ENCODE data around the gene KIAA1958.
"Not testable (repeated sequence)": the region's sequence is repeated elsewhere in the genome, so short reads cannot be mapped to it uniquely, and the experiment has no call there.

KIAA1958 gene

DNA sequence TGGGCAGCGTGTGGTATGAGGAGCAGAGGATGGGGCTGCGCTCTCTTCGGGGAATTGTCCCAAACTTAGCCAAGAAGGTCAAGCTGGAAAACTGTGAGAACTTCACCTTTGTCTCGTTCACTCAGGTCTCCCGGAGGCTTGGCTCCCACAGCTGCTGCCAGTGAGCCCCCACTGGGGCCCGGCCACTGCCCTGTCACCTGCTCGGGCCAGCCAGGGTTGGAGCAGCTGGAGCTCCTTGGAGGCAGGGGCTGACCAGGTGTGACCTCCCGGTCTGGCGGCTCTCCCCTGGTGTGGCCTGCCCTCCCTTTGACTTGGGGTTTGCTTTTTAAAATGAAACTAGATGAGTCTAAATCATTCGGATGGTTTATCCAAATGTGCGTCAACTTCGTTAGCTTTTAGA is 173.3 kb downstream of the KIAA1958 start:
- no peaks in the 10 kb centered on the region for H4K20me1 ChIP-seq
- no peak overlapping the region for H3K9ac ChIP-seq

DNA sequence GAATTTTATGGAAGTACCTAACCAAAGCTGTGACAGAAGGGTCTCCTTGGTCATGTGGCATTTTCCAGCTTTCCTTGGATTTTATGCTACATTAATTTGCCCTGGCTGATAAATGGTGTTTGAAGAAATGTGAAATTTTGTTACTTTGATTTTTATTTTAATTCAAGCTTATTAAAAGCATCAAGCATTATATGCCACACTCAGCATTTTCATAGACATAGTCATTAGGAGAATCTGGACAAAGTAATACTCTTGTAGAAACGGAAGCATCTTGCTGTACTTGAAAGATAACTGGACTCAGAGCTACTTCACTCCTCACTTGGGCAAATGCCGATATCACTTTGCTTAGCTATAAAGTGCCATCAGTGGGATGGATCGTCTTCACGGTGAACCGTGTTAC is 177.1 kb downstream of the KIAA1958 start:
- Histone ChIP-seq H3K4me1 (no peaks in the 10 kb centered on the region), H3K9ac (no peak overlapping the region), H3K36me3 (peaks cover 26% of the 10 kb centered on the region), H3K4me3 (no peak overlapping the region), H3K27ac (no peak overlapping the region), H3K9me3 (no peaks in the 10 kb centered on the region), H3K4me2 (no peak overlapping the region), H3K27me3 (no peaks in the 10 kb centered on the region), H4K20me1 (no peaks in the 10 kb centered on the region)
- TF ChIP-seq Cebpa-rat (IDR thresholded peaks at IDR 0.05), result no peak

More for the DNA sequence above, 173.3 kb downstream of the KIAA1958 start:
- Histone ChIP-seq H3K4me3 (no peak overlapping the region), H3K4me2 (no peak overlapping the region), H3K9me3 (no peaks in the 10 kb centered on the region), H3K4me1 (no peaks in the 10 kb centered on the region), H3K36me3 (peaks cover 26% of the 10 kb centered on the region), H3K27me3 (no peaks in the 10 kb centered on the region), H3K27ac (no peak overlapping the region)
- no peak for TF ChIP-seq Cebpa-rat (IDR thresholded peaks at IDR 0.05)

DNA sequence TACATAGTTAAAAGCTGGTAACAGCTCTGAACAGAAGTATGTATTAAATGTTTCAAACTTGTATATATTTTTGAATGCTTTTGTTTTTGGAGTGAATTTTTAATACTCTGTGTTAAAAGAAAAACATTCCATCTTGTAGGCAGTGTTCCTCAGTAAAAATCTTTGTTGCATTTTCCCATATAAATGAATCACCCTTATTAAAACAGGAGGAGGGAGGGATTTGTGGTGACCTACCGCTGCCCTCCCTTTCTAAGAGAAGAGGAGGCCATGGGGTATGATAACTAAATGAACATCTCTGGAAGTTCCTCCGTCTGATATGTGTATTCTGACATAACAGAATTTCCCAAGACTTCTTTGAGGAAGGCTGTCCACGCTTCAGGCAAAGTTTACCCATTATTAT is 177.9 kb downstream of the KIAA1958 start:
- no peaks in the 10 kb centered on the region for H3K9me3 ChIP-seq
- no peak overlapping the region for H3K9ac ChIP-seq
- TF ChIP-seq Cebpa-rat (IDR thresholded peaks at IDR 0.05), result no peak

DNA sequence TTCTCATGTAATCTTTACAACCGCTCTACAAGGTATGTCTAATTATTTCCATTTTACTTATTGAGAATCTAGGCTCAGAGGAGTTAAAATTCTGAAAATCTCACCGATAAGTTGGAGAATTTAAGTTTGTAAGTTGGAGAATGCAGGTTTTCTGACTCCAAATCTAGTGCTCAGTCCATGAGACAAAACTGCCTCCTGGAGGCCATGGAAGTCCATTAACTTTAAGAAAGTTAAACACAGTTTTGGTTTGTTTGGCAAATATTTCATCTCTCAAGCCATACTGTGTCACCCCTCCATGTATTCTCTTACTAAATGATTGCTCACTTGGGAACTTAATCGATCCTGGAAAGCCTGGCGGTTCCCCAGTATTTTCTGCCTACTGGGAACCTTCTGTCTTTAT is 178.7 kb downstream of the KIAA1958 start:
- Histone ChIP-seq H3K9ac (no peak overlapping the region), H3K27me3 (no peaks in the 10 kb centered on the region), H3K36me3 (peaks cover 11% of the 10 kb centered on the region), H4K20me1 (no peaks in the 10 kb centered on the region), H3K4me2 (no peak overlapping the region), H3K9me3 (no peaks in the 10 kb centered on the region), H3K4me1 (no peaks in the 10 kb centered on the region), H3K4me3 (no peak overlapping the region), H3K27ac (no peak overlapping the region)
- TF ChIP-seq Cebpa-rat (IDR thresholded peaks at IDR 0.05), result no peak

More for the DNA sequence above, 177.9 kb downstream of the KIAA1958 start:
- Histone ChIP-seq H3K4me1 (no peaks in the 10 kb centered on the region), H3K36me3 (peaks cover 19% of the 10 kb centered on the region), H3K4me3 (no peak overlapping the region), H3K27me3 (no peaks in the 10 kb centered on the region), H4K20me1 (no peaks in the 10 kb centered on the region), H3K27ac (no peak overlapping the region), H3K4me2 (no peak overlapping the region)

DNA sequence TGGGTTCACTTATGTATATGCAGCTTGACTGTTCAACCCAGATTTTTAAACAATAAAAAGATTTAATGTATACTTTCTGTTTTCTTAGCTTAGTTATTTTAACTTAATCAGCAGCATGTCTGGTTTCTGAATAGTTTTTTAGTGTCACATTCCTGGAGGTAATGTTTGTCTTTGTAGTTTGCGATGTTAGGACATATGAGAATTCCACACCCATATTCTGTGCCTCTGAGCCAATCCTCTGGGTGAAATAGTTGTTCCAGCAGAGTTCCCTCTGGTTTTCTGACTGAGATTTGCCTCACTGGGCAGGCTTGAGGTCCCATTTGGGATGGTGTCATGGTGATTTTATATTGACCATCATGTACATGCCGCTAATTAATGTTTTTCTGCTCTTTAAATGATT is 182.7 kb downstream of the KIAA1958 start:
- no peaks in the 10 kb centered on the region for H3K4me1 ChIP-seq
- H3K27me3 ChIP-seq, result no peaks in the 10 kb centered on the region
- no peak overlapping the region for H3K4me2 ChIP-seq
- no peak for TF ChIP-seq Cebpa-rat (IDR thresholded peaks at IDR 0.05)
- H3K27ac ChIP-seq, result no peak overlapping the region
- H3K36me3 ChIP-seq, result no peaks in the 10 kb centered on the region
- H3K9ac ChIP-seq, result no peak overlapping the region
- no peak overlapping the region for H3K4me3 ChIP-seq
- 0 out of 2 replicates have a peak, but pooled peaks cover 4% of the 10 kb centered on the region for H3K9me3 ChIP-seq
- no peaks in the 10 kb centered on the region for H4K20me1 ChIP-seq

DNA sequence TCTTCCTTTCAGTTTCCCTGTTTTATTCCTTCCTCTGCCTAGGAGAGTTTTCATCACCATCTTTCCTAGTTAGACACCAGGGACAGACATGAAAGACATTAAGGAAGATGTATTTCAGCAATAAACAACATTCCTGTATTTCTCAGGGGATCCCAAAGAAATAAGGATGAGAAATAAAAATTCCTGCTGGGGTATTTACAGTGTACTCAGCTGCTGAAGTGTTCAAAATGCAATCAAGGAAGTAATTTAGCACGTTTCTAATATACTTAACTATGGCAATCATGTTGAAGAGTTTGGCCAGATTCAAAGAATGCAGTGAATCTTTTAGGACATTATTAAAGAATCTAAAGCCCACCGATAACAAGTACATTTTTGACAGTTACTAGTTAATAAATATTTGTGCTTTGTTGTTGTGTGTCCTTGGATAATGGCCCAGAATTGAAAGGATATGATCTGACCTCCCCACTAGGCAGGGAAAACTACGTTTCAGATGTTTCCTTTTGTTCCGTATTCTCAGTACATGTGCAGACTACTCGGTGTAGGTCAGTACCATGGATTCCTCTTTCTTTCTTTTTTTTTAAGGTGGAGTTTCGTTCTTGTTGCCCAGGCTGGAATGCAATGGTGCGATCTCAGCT is 184.5 kb downstream of the KIAA1958 start:
- no peak overlapping the region for H3K4me3 ChIP-seq
- no peaks in the 10 kb centered on the region for H3K36me3 ChIP-seq
- H4K20me1 ChIP-seq, result no peaks in the 10 kb centered on the region
- TF ChIP-seq Cebpa-rat (IDR thresholded peaks at IDR 0.05), result no peak
- no peak overlapping the region for H3K9ac ChIP-seq
- H3K27ac ChIP-seq, result no peak overlapping the region
- 0 out of 2 replicates have a peak, but pooled peaks cover 9% of the 10 kb centered on the region for H3K9me3 ChIP-seq
- H3K4me2 ChIP-seq, result no peak overlapping the region
- H3K4me1 ChIP-seq, result no peaks in the 10 kb centered on the region
- no peaks in the 10 kb centered on the region for H3K27me3 ChIP-seq

DNA sequence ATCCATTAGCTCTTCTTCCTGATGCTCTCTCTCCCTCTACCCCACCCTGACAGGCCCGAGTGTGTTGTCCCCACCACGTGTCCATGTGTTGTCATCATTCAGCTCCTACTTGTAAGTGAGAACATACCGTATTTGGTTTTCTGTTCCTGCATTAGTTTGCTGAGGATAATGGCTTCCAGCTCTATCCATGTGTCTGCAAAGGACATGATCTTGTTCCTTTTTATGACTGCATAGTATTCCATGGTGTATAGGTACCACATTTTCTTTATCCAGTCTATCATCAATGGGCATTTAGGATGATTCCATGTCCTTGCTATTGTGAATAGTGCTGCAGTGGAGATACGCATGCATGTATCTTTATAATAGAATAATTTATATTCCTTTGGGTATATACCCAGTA is 186.6 kb downstream of the KIAA1958 start:
- not testable (repeated sequence) for H3K27me3 ChIP-seq, H3K36me3 ChIP-seq, H3K4me2 ChIP-seq, H3K4me3 ChIP-seq, H4K20me1 ChIP-seq, H3K27ac ChIP-seq, H3K4me1 ChIP-seq, H3K9ac ChIP-seq
- peaks cover 30% of the 10 kb centered on the region for H3K9me3 ChIP-seq

DNA sequence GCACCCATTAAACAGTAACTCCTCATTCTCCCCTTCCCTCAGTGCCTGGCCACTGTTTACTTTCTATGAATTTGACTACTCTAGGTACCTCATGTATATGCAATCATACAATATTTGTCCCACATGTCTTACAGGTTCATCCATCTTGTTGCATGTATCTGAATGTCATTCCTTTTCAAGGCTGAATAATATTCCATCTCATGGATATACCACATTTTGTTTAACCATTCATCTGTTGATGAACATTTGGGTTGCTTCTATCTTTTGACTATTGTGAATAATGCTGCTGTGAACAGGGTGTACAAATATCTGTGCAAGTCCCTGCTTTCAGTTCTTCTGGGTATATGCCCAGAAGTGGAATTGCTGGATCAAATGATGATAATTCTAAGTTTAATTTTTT is 190.4 kb downstream of the KIAA1958 start:
- Histone ChIP-seq H3K27ac (no peak overlapping the region), H3K4me1 (peaks cover under 1% of the 10 kb centered on the region; the same call in 1 of the 2 replicates), H3K9me3 (peaks cover 40% of the 10 kb centered on the region), H3K9ac (no peak overlapping the region), H3K27me3 (no peaks in the 10 kb centered on the region), H4K20me1 (no peaks in the 10 kb centered on the region), H3K4me3 (no peak overlapping the region), H3K4me2 (no peak overlapping the region), H3K36me3 (0 out of 2 replicates have a peak, but pooled peaks cover 9% of the 10 kb centered on the region)
- TF ChIP-seq Cebpa-rat (IDR thresholded peaks at IDR 0.05), result no peak

DNA sequence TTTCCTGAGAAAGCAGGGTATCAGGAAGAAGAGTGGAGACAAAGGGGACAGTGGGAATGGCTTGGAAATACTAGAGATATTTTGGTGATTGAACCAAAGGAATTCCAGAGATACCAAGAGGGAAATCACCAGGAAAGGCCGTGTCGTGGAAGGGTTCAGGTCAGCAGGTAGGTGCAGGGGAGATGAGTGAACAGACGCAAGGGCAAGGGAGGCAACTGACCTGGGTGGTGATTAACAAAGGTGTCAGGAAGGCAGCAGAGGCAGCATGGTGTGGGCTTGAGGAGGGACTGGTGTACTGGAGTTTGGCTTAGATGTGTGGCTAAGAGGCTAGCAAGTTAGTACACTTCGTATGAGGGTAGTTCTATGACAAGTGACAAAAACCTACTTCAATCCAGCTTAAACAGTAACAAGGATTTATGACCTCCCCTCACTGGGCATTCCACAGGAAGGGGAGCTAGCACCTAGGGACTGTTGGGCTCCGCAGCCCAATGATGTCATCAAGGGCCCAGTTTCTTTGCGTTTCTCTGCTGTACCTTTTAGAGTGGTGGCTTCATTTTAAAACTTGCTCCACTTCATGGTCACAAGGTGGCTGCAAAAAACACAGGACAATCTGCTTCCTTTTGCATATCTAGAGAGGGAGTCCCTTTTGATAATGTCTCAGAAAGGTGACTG is 194.2 kb downstream of the KIAA1958 start:
- no peak for TF ChIP-seq Cebpa-rat (IDR thresholded peaks at IDR 0.05)
- Histone ChIP-seq H3K9ac (no peak overlapping the region), H4K20me1 (no peaks in the 10 kb centered on the region), H3K4me2 (no peak overlapping the region), H3K9me3 (peaks cover 32% of the 10 kb centered on the region), H3K4me3 (no peak overlapping the region), H3K4me1 (peaks cover 8% of the 10 kb centered on the region; the same call in 1 of the 2 replicates), H3K27ac (no peak overlapping the region), H3K27me3 (no peaks in the 10 kb centered on the region), H3K36me3 (peaks cover 35% of the 10 kb centered on the region)

DNA sequence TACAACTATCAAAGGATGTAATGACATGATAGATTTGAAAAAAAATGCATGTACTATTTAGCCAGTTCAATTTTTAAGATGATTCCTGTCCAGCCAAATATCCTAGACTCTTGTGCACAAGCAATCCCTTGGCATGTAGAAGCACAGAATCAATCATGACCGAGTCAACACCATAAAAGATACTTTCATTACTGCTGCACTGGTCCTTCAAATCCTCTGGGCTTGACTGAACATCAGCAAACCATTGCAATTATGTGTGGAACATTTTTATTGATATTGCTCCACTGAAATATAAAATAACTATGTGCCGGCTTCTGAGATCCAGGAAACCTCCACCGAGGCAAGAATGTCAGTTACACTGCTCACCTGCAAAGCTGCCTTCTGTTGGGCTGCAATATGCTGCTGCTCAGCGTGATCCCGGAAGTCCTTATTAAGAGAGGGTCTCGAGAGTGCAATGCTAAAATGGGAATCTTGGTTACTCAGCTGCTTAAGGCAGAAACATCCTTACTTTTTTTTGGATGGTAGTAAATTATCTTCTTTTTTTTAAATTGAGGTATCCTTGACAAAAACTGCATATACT is 202.6 kb downstream of the KIAA1958 start:
- H3K36me3 ChIP-seq, result peaks cover 92% of the 10 kb centered on the region
- H3K4me3 ChIP-seq, result no peak overlapping the region
- H4K20me1 ChIP-seq, result no peaks in the 10 kb centered on the region; the same call in 1 of the 2 replicates
- H3K27ac ChIP-seq, result no peak overlapping the region
- 0 out of 2 replicates have a peak overlapping the region, but pooled peaks have one; percentile 18 for H3K4me2 ChIP-seq
- H3K9me3 ChIP-seq, result no peaks in the 10 kb centered on the region
- H3K4me1 ChIP-seq, result 0 out of 2 replicates have a peak, but pooled peaks cover 7% of the 10 kb centered on the region
- no peaks in the 10 kb centered on the region for H3K27me3 ChIP-seq
- H3K9ac ChIP-seq, result no peak overlapping the region
- TF ChIP-seq Cebpa-rat (IDR thresholded peaks at IDR 0.05), result no peak

All from BLaER1 (cell line).